Kidney (tissue), 14 donors: Measurements from ENCODE around the gene GRAP2. TPM values are rescaled to one million over a fixed set of nuclear protein-coding genes. Genes with fewer than 3 reads are reported as not detected.

Source experiments
- DNase-seq, 5 donors: peaks; one replicate each; pipeline ENCODE4 v3.0.0-alpha.2; 2013 to 2020
- FAIRE-seq: peaks from 2 replicates; lab custom pipeline; 2012; peaks lifted over from hg19 to GRCh38; lab: Jason Lieb, UNC
- H3K27ac ChIP-seq, 2 donors: one replicate each; pipeline ENCODE4 v1.7.0; 2013; ENCODE audit warnings: low read depth in 2 of 2, low read length in 2 of 2, inconsistent platforms in 1 of 2
- H3K27me3 ChIP-seq: one replicate; pipeline ENCODE4 v1.7.1; 2013; ENCODE audit warnings: low read length, inconsistent platforms; ENCODE audit not compliant: control insufficient read depth, insufficient read depth
- H3K36me3 ChIP-seq, 3 donors: one replicate each; pipeline versions ENCODE4 v1.7.0 to v1.7.1; 2013; ENCODE audit warnings: low read length in 3 of 3, control low read depth in 1 of 3, inconsistent platforms in 1 of 3; ENCODE audit not compliant: insufficient read depth in 3 of 3, control insufficient read depth in 2 of 3
- H3K4me1 ChIP-seq, 3 donors: one replicate each; pipeline versions ENCODE4 v1.7.0 to v1.7.1; 2013; ENCODE audit warnings: low read length in 3 of 3, inconsistent platforms in 1 of 3, low read depth in 1 of 3; ENCODE audit not compliant: control insufficient read depth in 2 of 3, insufficient read depth in 2 of 3
- H3K4me3 ChIP-seq, 3 donors: one replicate each; pipeline versions ENCODE4 v1.7.0 to v1.8.1; 2013; ENCODE audit warnings: low read length in 3 of 3, control low read depth in 1 of 3, inconsistent platforms in 1 of 3
- H3K9ac ChIP-seq, 3 donors: one replicate each; pipeline versions ENCODE4 v1.7.0 to v1.7.1; 2013; ENCODE audit warnings: low read length in 3 of 3, control low read depth in 1 of 3, inconsistent platforms in 1 of 3
- H3K9me3 ChIP-seq, 3 donors: one replicate each; pipeline versions ENCODE4 v1.7.0 to v1.7.1; 2013; ENCODE audit warnings: low read length in 3 of 3, control low read depth in 1 of 3, inconsistent platforms in 1 of 3; ENCODE audit not compliant: control insufficient read depth in 2 of 3, insufficient read depth in 1 of 3
- CTCF ChIP-seq: IDR thresholded peaks from 3 replicates; pipeline ENCODE4 v1.5.1; 2012; ENCODE audit warnings: mild to moderate bottlenecking, moderate library complexity, borderline replicate concordance; ENCODE audit not compliant: insufficient read depth; ENCODE audit errors: extremely low read depth
- intact Hi-C: fragments of 100-400 bp; cut with DNase I; formaldehyde crosslinking; loops from one replicate; pipeline ENCODE4 v1.11.1; 2022
- polyA plus RNA-seq: library from polyadenylated mRNA; stranded (reverse); fragments of 350-450 nt; fragmentation: Illumina TruSeq; extraction: RNeasy Lipid Tissue Mini Kit (QIAGEN cat#74804); gene quantifications from one replicate; pipeline ENCODE4 v1.2.3, GENCODE V29; 2014; ENCODE audit warnings: low read depth, low replicate concordance; ENCODE audit not compliant: insufficient read depth
- total RNA-seq: library from RNA; stranded (reverse); fragmentation: NEBNext Ultra II Directional; extraction: Animal tissue kit (Norgen Biotek cat#: 25700); gene quantifications from one replicate; pipeline ENCODE4 v1.2.1, GENCODE V29; 2021
- donor health status: control.
- donor health status: control.
- donor health status: control.
- donor health status: control.
- donor health status: control.
- donor health status: DM: yes; HTN: yes; CAD: no.
- donor health status: Normal renal cell carcinoma (clear cell type).

Gene GRAP2
- total and polyA plus RNA-seq, 2 donors from 2014 or later: 0.73 to 9.7 TPM

DNA sequence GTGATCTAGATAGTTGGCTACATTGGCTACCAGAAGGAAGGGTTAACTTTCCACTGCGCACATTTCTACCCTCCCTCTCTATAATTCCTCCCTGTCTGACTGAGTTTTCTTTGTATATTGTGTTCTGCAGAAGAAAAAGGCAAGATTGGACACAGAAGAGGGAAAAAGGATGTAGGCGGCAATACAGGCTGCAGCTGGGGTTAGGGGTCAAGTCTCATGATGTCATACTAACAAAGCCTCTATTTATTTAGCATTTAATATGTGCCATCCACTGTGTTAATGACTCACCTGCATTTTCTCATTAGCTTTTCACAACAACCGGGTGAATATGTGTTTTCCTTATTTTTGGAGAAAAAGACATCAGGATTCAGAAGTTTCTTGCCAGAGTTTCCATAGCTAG is 95.8 kb downstream of the GRAP2 start:
- FAIRE-seq (no peak), DNase-seq (no peak)
- peak overlapping the region in 2 of 3 donors; percentile 8 to 52 for H3K4me3 ChIP-seq
- no peaks in the 10 kb centered on the region for H3K36me3 ChIP-seq
- intact Hi-C loops: no loop called here
- no peak for TF ChIP-seq CTCF
- no peaks in the 10 kb centered on the region for H3K9me3 ChIP-seq
- peaks cover 0 to 32% (median 12%) of the 10 kb centered on the region in 3 donors for H3K4me1 ChIP-seq
- peaks cover 16% of the 10 kb centered on the region for H3K27me3 ChIP-seq
- H3K9ac ChIP-seq: peak overlapping the region in 1 of 3 donors; percentile 35
- H3K27ac ChIP-seq: peak overlapping the region in 1 of 2 donors; percentile 28

DNA sequence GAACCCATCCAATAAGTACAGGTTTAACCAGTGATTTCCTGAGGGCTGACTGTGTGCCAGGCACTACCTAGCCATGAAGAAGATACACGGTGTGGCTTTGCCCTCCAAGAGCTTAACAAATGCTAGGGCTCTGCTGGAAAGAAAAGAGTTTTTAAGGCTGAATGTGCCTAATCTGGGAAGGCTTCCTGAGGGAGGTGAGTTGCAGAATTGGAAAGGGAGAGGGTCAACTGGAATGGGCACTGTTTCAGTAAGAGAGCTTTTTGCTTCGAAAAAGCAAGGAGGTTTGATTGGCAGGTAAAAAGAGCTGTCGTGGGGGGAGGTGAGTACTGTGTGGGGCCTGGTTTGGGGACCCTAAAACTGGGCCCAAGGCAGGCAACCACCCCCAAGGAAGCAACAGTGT is 96.5 kb downstream of the GRAP2 start:
- Histone ChIP-seq H3K27me3 (peaks cover 11% of the 10 kb centered on the region), H3K9me3 (no peaks in the 10 kb centered on the region), H3K9ac (no peak overlapping the region), H3K27ac (peak overlapping the region; percentile 9 to 56), H3K36me3 (no peaks in the 10 kb centered on the region), H3K4me3 (no peak overlapping the region), H3K4me1 (peaks cover 0 to 28% (median 12%) of the 10 kb centered on the region in 3 donors)
- peak in 1 of 5 donors; percentile 5 for DNase-seq
- intact Hi-C loops: no loop called here
- no peak for FAIRE-seq
- TF ChIP-seq CTCF: no peak

GRCh38 chr22:39997939-39998726 is 97.2 kb downstream of the GRAP2 start:
- Histone ChIP-seq H3K4me1 (peaks cover 0 to 27% (median 12%) of the 10 kb centered on the region in 3 donors), H3K27me3 (peaks cover 7% of the 10 kb centered on the region), H3K9ac (no peak overlapping the region), H3K27ac (peak overlapping the region; percentile 9 to 56), H3K36me3 (no peaks in the 10 kb centered on the region), H3K4me3 (no peak overlapping the region), H3K9me3 (no peaks in the 10 kb centered on the region)
- intact Hi-C loops: no loop called here
- FAIRE-seq: no peak
- peak; percentile 88 to 94 (median 88) for DNase-seq
- TF ChIP-seq CTCF: no peak
